ENCODE results near the gene SLC9A7.

DNA sequence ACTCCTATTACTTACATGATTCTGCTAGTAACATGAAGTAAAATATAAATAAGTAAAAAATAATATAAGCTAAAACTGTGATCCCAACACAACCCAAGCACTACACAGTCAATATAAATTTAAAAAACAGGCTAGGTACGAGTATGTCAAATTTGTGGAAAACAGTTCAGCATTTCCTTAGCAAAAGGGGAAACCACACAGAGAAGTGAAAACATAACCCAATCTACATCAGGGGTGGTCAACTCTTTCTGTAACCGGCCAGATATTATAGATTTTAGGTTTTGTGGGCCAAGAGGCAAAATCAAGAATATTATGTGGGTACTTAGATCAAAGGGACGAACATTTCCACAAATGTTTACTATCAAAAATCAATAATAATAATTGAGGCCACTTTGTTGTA is 115.3 kb downstream of the SLC9A7 start:
- no peak for TF ChIP-seq SIN3A (IDR thresholded peaks at IDR 0.05; ENCODE audit: borderline replicate concordance, insufficient read depth, low read length)
- TF ChIP-seq POLR2AphosphoS5 (IDR thresholded peaks at IDR 0.05; ENCODE audit: low read depth, low read length), result no peak
- TF ChIP-seq, protein P1, sequence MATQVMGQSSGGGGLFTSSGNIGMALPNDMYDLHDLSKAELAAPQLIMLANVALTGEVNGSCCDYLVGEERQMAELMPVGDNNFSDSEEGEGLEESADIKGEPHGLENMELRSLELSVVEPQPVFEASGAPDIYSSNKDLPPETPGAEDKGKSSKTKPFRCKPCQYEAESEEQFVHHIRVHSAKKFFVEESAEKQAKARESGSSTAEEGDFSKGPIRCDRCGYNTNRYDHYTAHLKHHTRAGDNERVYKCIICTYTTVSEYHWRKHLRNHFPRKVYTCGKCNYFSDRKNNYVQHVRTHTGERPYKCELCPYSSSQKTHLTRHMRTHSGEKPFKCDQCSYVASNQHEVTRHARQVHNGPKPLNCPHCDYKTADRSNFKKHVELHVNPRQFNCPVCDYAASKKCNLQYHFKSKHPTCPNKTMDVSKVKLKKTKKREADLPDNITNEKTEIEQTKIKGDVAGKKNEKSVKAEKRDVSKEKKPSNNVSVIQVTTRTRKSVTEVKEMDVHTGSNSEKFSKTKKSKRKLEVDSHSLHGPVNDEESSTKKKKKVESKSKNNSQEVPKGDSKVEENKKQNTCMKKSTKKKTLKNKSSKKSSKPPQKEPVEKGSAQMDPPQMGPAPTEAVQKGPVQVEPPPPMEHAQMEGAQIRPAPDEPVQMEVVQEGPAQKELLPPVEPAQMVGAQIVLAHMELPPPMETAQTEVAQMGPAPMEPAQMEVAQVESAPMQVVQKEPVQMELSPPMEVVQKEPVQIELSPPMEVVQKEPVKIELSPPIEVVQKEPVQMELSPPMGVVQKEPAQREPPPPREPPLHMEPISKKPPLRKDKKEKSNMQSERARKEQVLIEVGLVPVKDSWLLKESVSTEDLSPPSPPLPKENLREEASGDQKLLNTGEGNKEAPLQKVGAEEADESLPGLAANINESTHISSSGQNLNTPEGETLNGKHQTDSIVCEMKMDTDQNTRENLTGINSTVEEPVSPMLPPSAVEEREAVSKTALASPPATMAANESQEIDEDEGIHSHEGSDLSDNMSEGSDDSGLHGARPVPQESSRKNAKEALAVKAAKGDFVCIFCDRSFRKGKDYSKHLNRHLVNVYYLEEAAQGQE (IDR thresholded peaks at IDR 0.05; ENCODE audit: insufficient read depth in 1 of 2, low read depth in 2 of 2, low read length in 2 of 2), result no peak
- TF ChIP-seq FOXP2 (optimal IDR thresholded peaks at IDR 0.05; ENCODE audit: borderline replicate concordance, extremely low read depth, extremely low read length, insufficient read depth), result no peak
